H1 (cell line): ENCODE data around the gene PAN2. TPM values are rescaled to one million over a fixed set of nuclear protein-coding genes. Genes with fewer than 3 reads are reported as not detected.
A peak's percentile ranks its signal among the peaks of the same experiment; 100 is the strongest.

Experiments
- CTCF ChIA-PET: fragments of 300-600 bp; sonication (Branson Sonifier 250); formaldehyde crosslinking; loops from one replicate; lab custom pipeline; 2021; ENCODE audit not compliant: partially characterized antibody; lab: Charles Lee
- POLR2A ChIA-PET: fragments of 300-600 bp; sonication (Branson Sonifier 250); formaldehyde crosslinking; loops from one replicate; lab custom pipeline; 2021; ENCODE audit warnings: inconsistent platforms; ENCODE audit not compliant: partially characterized antibody; lab: Charles Lee
- DNase-seq, 2 experiments: peaks; one replicate each; pipeline versions ENCODE4 v3.0.0 to v3.0.0-alpha.2; 2010 to 2022; ENCODE audit warnings: low spot score in 2 of 2, low read depth in 1 of 2, mixed read lengths in 1 of 2
- FAIRE-seq: peaks from 2 replicates; lab custom pipeline; 2011; peaks lifted over from hg19 to GRCh38; lab: Jason Lieb, UNC
- H2AFZ ChIP-seq: 2 replicates; pipeline ENCODE4 v1.8.1; 2012; ENCODE audit warnings: low read length, inconsistent platforms
- H2AK5ac ChIP-seq: 2 replicates; pipeline ENCODE4 v1.6.1; 2013; ENCODE audit warnings: low read depth, low read length
- H2BK120ac ChIP-seq: replicated peaks from 2 replicates; pipeline ENCODE3; 2013; ENCODE audit warnings: low read depth, low read length, inconsistent platforms
- H2BK12ac ChIP-seq: 2 replicates; pipeline ENCODE4 v1.6.1; 2013; ENCODE audit warnings: low read depth, low read length
- H2BK15ac ChIP-seq: 2 replicates; pipeline ENCODE4 v1.6.1; 2013; ENCODE audit warnings: low read length
- H2BK20ac ChIP-seq: 2 replicates; pipeline ENCODE4 v1.6.1; 2013; ENCODE audit warnings: low read length
- H2BK5ac ChIP-seq: 2 replicates; pipeline ENCODE4 v1.6.1; 2013; ENCODE audit warnings: low read depth, low read length
- H3K14ac ChIP-seq: 2 replicates; pipeline ENCODE4 v1.6.1; 2013; ENCODE audit warnings: inconsistent platforms; ENCODE audit not compliant: insufficient read length
- H3K18ac ChIP-seq: 2 replicates; pipeline ENCODE4 v1.6.1; 2013; ENCODE audit warnings: low read length; ENCODE audit errors: extremely low read depth
- H3K23ac ChIP-seq: 2 replicates; pipeline ENCODE4 v1.6.1; 2013; ENCODE audit warnings: inconsistent platforms; ENCODE audit not compliant: insufficient read length
- H3K23me2 ChIP-seq: 2 replicates; pipeline ENCODE4 v1.6.1; 2013; ENCODE audit warnings: low read depth, low read length
- H3K27ac ChIP-seq: 2 replicates; pipeline ENCODE4 v1.6.1; 2011; ENCODE audit warnings: low read depth, low read length, inconsistent platforms
- H3K27me3 ChIP-seq, 4 experiments: replicated peaks in 1 of 4; 1 replicate in 1 of 4; 2 replicates in 3 of 4; pipeline versions ENCODE4 v1.6.1 to v1.8.1; 2011 to 2013; ENCODE audit warnings: low read length in 3 of 4, mild to moderate bottlenecking in 3 of 4, inconsistent platforms in 2 of 4, mixed read lengths in 2 of 4, moderate library complexity in 1 of 4; ENCODE audit not compliant: control insufficient read depth in 3 of 4, insufficient read depth in 3 of 4; ENCODE audit errors: extremely low read depth in 1 of 4
- H3K36me3 ChIP-seq, 4 experiments: 2 replicates each; pipeline versions ENCODE4 v1.6.1 to v1.8.1; 2011 to 2013; ENCODE audit warnings: mild to moderate bottlenecking in 4 of 4, low read length in 3 of 4, moderate library complexity in 2 of 4, control low read depth in 1 of 4, inconsistent platforms in 1 of 4; ENCODE audit not compliant: insufficient read depth in 4 of 4, control insufficient read depth in 2 of 4
- H3K4ac ChIP-seq: replicated peaks from 2 replicates; pipeline ENCODE3; 2013; ENCODE audit warnings: low read length, low read depth, mixed read lengths, inconsistent platforms; ENCODE audit not compliant: insufficient read length
- H3K4me1 ChIP-seq, 4 experiments: replicated peaks in 1 of 4; 1 replicate in 1 of 4; 2 replicates in 3 of 4; pipeline versions ENCODE4 v1.6.1 to v1.8.1; 2011 to 2013; ENCODE audit warnings: low read length in 3 of 4, inconsistent platforms in 2 of 4, mixed read lengths in 1 of 4; ENCODE audit not compliant: insufficient read depth in 4 of 4, control insufficient read depth in 3 of 4
- H3K4me2 ChIP-seq, 2 experiments: 2 replicates each; pipeline versions ENCODE4 v1.6.1 to v1.8.1; 2011 to 2013; ENCODE audit warnings: low read depth in 2 of 2, low read length in 2 of 2, control low read depth in 1 of 2, inconsistent platforms in 1 of 2, mild to moderate bottlenecking in 1 of 2; ENCODE audit not compliant: insufficient read depth in 1 of 2
- H3K4me3 ChIP-seq, 4 experiments: fragments of 200-600, 300-600 bp in 1 of 4; sonication (generic), shearing (Covaris generic), sonication (Bioruptor Twin) in 1 of 4; 2 replicates each; pipeline versions ENCODE4 v1.5.1 to v1.8.1; 2011 to 2016; ENCODE audit warnings: low read length in 4 of 4, low read depth in 3 of 4, control low read depth in 2 of 4, inconsistent platforms in 2 of 4, mild to moderate bottlenecking in 2 of 4, mixed read lengths in 1 of 4, moderate library complexity in 1 of 4; ENCODE audit not compliant: insufficient read depth in 2 of 4; ENCODE audit errors: extremely low read depth in 1 of 4
- H3K56ac ChIP-seq: replicated peaks from 2 replicates; pipeline ENCODE3; 2013; ENCODE audit warnings: low read depth, mild to moderate bottlenecking, mixed read lengths, low read length, inconsistent platforms; ENCODE audit not compliant: insufficient read length
- H3K79me1 ChIP-seq: 2 replicates; pipeline ENCODE4 v1.6.1; 2013; ENCODE audit warnings: low read depth, low read length, control low read depth
- H3K79me2 ChIP-seq, 2 experiments: 2 replicates each; pipeline versions ENCODE4 v1.6.1 to v1.8.1; 2012 to 2013; ENCODE audit warnings: low read length in 2 of 2, mild to moderate bottlenecking in 2 of 2, inconsistent platforms in 1 of 2; ENCODE audit not compliant: insufficient read depth in 2 of 2, control insufficient read depth in 1 of 2
- H3K9ac ChIP-seq, 4 experiments: replicated peaks in 1 of 4; 1 replicate in 1 of 4; 2 replicates in 3 of 4; pipeline versions ENCODE4 v1.6.1 to v1.8.1; 2011 to 2013; ENCODE audit warnings: low read depth in 3 of 4, low read length in 3 of 4, control low read depth in 2 of 4, mild to moderate bottlenecking in 2 of 4, moderate library complexity in 2 of 4, inconsistent platforms in 1 of 4; ENCODE audit errors: extremely low read depth in 1 of 4
- H3K9me3 ChIP-seq, 2 experiments: 2 replicates each; pipeline versions ENCODE4 v1.6.1 to v1.8.1; 2012 to 2013; ENCODE audit warnings: mild to moderate bottlenecking in 2 of 2, moderate library complexity in 2 of 2, control low read depth in 1 of 2, inconsistent platforms in 1 of 2, low read depth in 1 of 2, low read length in 1 of 2, mixed read lengths in 1 of 2; ENCODE audit not compliant: insufficient read depth in 2 of 2
- H4K20me1 ChIP-seq, 2 experiments: replicated peaks in 1 of 2; 2 replicates each; pipeline versions ENCODE3 to v1.8.1; 2011 to 2013; ENCODE audit warnings: inconsistent platforms in 2 of 2, low read length in 2 of 2, mild to moderate bottlenecking in 1 of 2; ENCODE audit not compliant: insufficient read depth in 2 of 2, control insufficient read depth in 1 of 2
- H4K5ac ChIP-seq: 2 replicates; pipeline ENCODE4 v1.6.1; 2013; ENCODE audit warnings: low read length, low read depth, mixed read lengths, inconsistent platforms; ENCODE audit not compliant: insufficient read length
- H4K8ac ChIP-seq: 2 replicates; pipeline ENCODE4 v1.8.0; 2013; ENCODE audit warnings: mild to moderate bottlenecking, moderate library complexity, low read length, inconsistent platforms; ENCODE audit not compliant: insufficient read depth; ENCODE audit errors: extremely low read depth
- H4K91ac ChIP-seq: replicated peaks from 2 replicates; pipeline ENCODE3; 2013; ENCODE audit warnings: low read length, mixed read lengths, inconsistent platforms; ENCODE audit not compliant: insufficient read length
- ATF2 ChIP-seq: IDR thresholded peaks from 2 replicates; pipeline ENCODE4 v1.6.1; 2012; ENCODE audit warnings: low read length, inconsistent platforms
- CTCF ChIP-seq, 3 experiments: IDR thresholded peaks; 1 replicate in 2 of 3; 2 replicates in 1 of 3; pipeline versions ENCODE4 v1.5.1 to v1.6.1; 2011; ENCODE audit warnings: low read length in 3 of 3, mild to moderate bottlenecking in 3 of 3, inconsistent platforms in 2 of 3, low read depth in 1 of 3, moderate library complexity in 1 of 3; ENCODE audit not compliant: insufficient read depth in 1 of 3; ENCODE audit errors: control extremely low read depth in 1 of 3
- SAP30 ChIP-seq: fragments of 300-600 bp; sonication (generic); IDR thresholded peaks from 2 replicates; pipeline ENCODE4 v1.7.1; 2012; ENCODE audit warnings: low read length, moderate library complexity, mild to moderate bottlenecking, inconsistent platforms; ENCODE audit not compliant: insufficient read depth, insufficient replicate concordance
- SP2 ChIP-seq: IDR thresholded peaks from 2 replicates; pipeline ENCODE4 v1.6.1; 2012; ENCODE audit warnings: mild to moderate bottlenecking, low read length, inconsistent platforms
- USF2 ChIP-seq: IDR thresholded peaks from 2 replicates; pipeline ENCODE4 v1.6.1; 2011; ENCODE audit warnings: low read length, improper control_type of control experiment
- YY1 ChIP-seq: IDR thresholded peaks from 2 replicates; pipeline ENCODE4 v1.6.1; 2011; ENCODE audit warnings: low read depth, mild to moderate bottlenecking, low read length
- WGBS, 2 experiments: shearing (Covaris generic) in 1 of 2; methylation state at CpG; one replicate each; pipeline versions ENCODE4 v1.1.6 to v1.1.7; 2013 to 2015; ENCODE audit warnings: low lambda C conversion rate in 2 of 2, mixed read lengths in 2 of 2, inconsistent platforms in 1 of 2, low coverage in 1 of 2, missing lambda C conversion rate in 1 of 2; ENCODE audit not compliant: insufficient replicate concordance in 2 of 2, insufficient coverage in 1 of 2, insufficient read length in 1 of 2; ENCODE audit errors: extremely low coverage in 1 of 2, missing lambda C conversion rate in 1 of 2; 5-methylcytosine and 5-hydroxymethylcytosine counted together
- polyA plus RNA-seq, 7 experiments: library from polyadenylated mRNA; depleted of rRNA in 3 of 7; stranded (reverse) in 5 of 7; unstranded in 2 of 7; fragments of >200 nt in 5 of 7; fragments of 200-250 nt in 2 of 7; gene quantifications; 1 replicate in 5 of 7; 2 replicates in 1 of 7; 4 replicates in 1 of 7; pipeline versions ENCODE4 v1.2.1 to v1.2.3, GENCODE V29; 2011 to 2013; ENCODE audit warnings: missing spikeins in 2 of 7, mixed read lengths in 2 of 7
- total RNA-seq: library from RNA; stranded (reverse); fragmentation: NEBNext Ultra II Directional; extraction: Animal tissue kit (Norgen Biotek cat#: 25700); gene quantifications from 2 replicates; pipeline ENCODE4 v1.2.1, GENCODE V29; 2021

The PAN2 gene
- total and polyA plus RNA-seq, 2 of the 8 experiments (the other 6 are each of a cell fraction or from before 2014, with no cell fraction given): 29.6 to 36.7 TPM

- H2BK5ac ChIP-seq: 0 out of 2 replicates have a peak overlapping the region, but pooled peaks have one; percentile 69
- H3K27ac ChIP-seq: peak overlapping the region; percentile 45; the same call in 1 of the 2 replicates
- no peak overlapping the region for H4K91ac ChIP-seq
- peaks cover 0 to 5% (median 3%) of the 10 kb centered on the region in 4 experiments; a peak in 3 of 8 replicates for H3K36me3 ChIP-seq
- CTCF ChIA-PET: interaction anchor here (0.9 to 1.1 kb wide), 2 partner anchors 23 to 46 kb away, joined by 3 to 4 read pairs; no protein-coding TSS in a partner anchor
- no peak overlapping the region for H2AFZ ChIP-seq
- POLR2A ChIA-PET: interaction anchor here (1.0 to 2.1 kb wide), 10 partner anchors 19 to 182 kb away, joined by 3 to 14 read pairs (median 4); partner anchors contain the start of genes ANKRD52, COQ10A, IL23A and PAN2
- DNase-seq: peak in 1 of 2 experiments; percentile 46
- no peak overlapping the region for H2BK15ac ChIP-seq
- H3K4me1 ChIP-seq: peaks cover 0 to 9% (median 2%) of the 10 kb centered on the region in 4 experiments; a peak in 4 of 7 replicates
- H3K18ac ChIP-seq: 0 out of 2 replicates have a peak overlapping the region, but pooled peaks have one; percentile 9
- no peak for FAIRE-seq
- no peak overlapping the region for H2AK5ac ChIP-seq
- H2BK20ac ChIP-seq: no peak overlapping the region
- peaks cover 12 to 38% of the 10 kb centered on the region in 2 experiments for H3K79me2 ChIP-seq
- H3K23me2 ChIP-seq: peaks cover 3% of the 10 kb centered on the region; the same call in 1 of the 2 replicates
- H4K20me1 ChIP-seq: peaks cover 0 to 2% of the 10 kb centered on the region in 2 experiments
- H4K8ac ChIP-seq: peak overlapping the region; percentile 46; the same call in 1 of the 2 replicates
- peak overlapping the region; percentile 95 to 99 (median 96) for H3K4me3 ChIP-seq
- H3K4me2 ChIP-seq: peak overlapping the region; percentile 82 to 90
- H2BK12ac ChIP-seq: no peak overlapping the region
- no peaks in the 10 kb centered on the region for H3K79me1 ChIP-seq
- H3K14ac ChIP-seq: no peak overlapping the region
- no peaks in the 10 kb centered on the region for H3K9me3 ChIP-seq
- no peak overlapping the region for H3K23ac ChIP-seq
- peak overlapping the region; percentile 65 to 75 (median 68) for H3K9ac ChIP-seq
- H2BK120ac ChIP-seq: no peak overlapping the region
- no peaks in the 10 kb centered on the region for H3K27me3 ChIP-seq
- peak overlapping the region; percentile 24 for H3K56ac ChIP-seq
- H4K5ac ChIP-seq: no peak overlapping the region
- H3K4ac ChIP-seq: no peak overlapping the region
- 26% methylated on average over 10 of the region's 10 CpGs; no CpG with 5 or more reads in 1 of the 2 experiments for WGBS, 2 experiments
- TF ChIP-seq CTCF (IDR thresholded peaks at IDR 0.05; ENCODE audit: control extremely low read depth in 1 of 3, insufficient read depth in 1 of 3, low read depth in 1 of 3, low read length in 3 of 3) (no peak), YY1 (no peak), SP2 (no peak), USF2 (peak; percentile 54; the same call in 1 of the 2 replicates), ATF2 (no peak), SAP30 (peak; percentile 42)
Observed at GRCh38 chr12:56299308-56299852, 34.4 kb downstream of the PAN2 start.
